ENCODE results near the gene ZNF785.
"Not testable (repeated sequence)": the region's sequence is repeated elsewhere in the genome, so short reads cannot be mapped to it uniquely, and the experiment has no call there.

The ZNF785 gene

GRCh38 chr16:30585400-30586191, at the start of gene ZNF785:
TSS of gene ZNF785 (minus strand) at chr16:30585697. CDS start at chr16:30585611, 86 bp downstream.
- peak; percentile 88 to 99 for DNase-seq

GRCh38 chr16:30633526-30633925, 48.0 kb upstream of the ZNF785 start:
- DNase-seq: no peak

GRCh38 chr16:30632454-30632853, 47.0 kb upstream of the ZNF785 start:
- DNase-seq: not testable (repeated sequence)

GRCh38 chr16:30628628-30629540, 43.4 kb upstream of the ZNF785 start:
- DNase-seq: peak in 1 of 2 experiments; percentile 46

DNA sequence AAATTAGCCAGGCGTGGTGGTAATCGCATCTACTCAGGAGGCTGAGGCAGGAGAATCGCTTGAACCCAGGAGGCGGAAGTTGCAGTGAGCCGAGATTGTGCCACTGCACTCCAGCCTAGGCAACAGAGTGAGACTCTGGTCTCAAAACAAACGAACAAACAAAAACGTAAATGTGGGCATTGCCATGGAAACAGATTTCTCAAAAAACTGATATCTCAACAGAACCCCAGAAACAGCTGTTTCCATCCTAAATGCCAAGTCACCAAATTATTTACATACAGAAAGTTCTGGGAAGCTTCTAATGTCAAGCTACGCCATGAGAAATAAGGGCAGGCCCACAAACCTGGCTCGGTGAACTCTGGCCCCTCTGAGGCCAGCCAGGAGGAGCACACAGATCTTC, 40.7 kb upstream of the ZNF785 start:
- no peak for DNase-seq

GRCh38 chr16:30623536-30624283, 38.2 kb upstream of the ZNF785 start:
- no peak for DNase-seq

- no peak for DNase-seq
These were observed 37.0 kb upstream of the ZNF785 start for GRCh38 chr16:30622455-30623032.

- no peak for DNase-seq
These were observed 36.3 kb upstream of the ZNF785 start for GRCh38 chr16:30621765-30622164.

DNA sequence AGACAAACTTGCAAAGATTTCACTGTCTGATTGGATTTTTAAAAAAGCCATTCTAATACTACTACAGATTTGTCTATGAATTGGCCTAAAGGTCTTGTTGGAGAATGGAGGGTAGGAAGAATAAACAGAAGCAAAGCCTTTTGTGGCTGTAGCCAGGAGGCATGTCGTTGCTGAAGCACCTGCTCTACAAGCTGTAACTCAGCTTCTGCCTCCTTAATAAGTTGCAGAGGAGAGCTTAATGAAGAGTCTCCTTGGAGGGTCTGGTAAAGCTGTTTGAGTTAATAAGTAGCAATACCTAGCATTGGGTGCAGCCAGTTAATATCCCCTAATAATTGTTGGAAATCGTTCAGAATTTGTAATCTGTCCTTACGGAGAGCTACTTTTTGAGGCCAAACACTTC, 34.7 kb upstream of the ZNF785 start:
- no peak for DNase-seq

DNA sequence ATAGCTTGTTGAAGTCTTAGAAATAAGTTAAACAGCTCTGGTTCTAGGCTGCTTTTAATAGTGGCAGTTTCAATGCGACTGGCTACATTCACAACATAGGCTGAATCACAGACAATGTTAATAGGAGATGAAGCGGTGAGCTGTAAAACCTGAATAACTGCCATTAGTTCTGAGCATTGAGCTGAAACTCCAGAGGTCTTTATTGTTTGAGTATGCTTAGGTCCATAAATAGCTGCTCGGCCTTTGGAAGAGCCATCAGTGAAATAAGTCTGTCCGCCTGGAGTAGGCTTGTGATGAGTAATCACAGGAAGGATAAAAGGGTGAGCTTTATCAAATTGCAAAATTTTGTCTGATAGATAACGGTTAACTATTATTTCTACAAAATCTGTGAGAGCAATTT, 34.1 kb upstream of the ZNF785 start:
- DNase-seq: no peak

DNA sequence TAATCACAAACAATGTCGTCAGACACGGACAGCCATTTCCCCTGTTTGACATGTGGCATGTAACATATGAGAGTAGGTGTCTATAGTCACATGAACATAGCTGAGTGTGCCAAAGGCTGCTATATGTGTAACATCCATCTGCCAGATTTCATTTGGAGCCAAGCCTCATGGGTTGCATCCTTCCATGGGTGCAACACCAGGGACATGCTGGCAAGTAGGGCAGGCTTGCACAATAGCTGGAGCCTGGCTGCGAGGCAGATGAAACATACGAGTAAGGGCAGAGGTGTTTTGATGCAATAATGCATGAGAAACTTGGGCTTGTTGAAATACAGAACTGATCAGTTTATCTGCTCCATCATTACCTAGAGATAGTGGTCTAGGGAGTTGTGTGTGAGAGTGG, 33.7 kb upstream of the ZNF785 start:
- DNase-seq: no peak

GRCh38 chr16:30615358-30616091, 30.0 kb upstream of the ZNF785 start:
- DNase-seq: no peak

GRCh38 chr16:30609926-30610839, 24.7 kb upstream of the ZNF785 start, which contains the start of gene ZNF689:
TSS of gene ZNF689 (minus strand) at chr16:30610389. CDS start at chr16:30610041, 348 bp downstream.
- DNase-seq: peak; percentile 66 to 87

DNA sequence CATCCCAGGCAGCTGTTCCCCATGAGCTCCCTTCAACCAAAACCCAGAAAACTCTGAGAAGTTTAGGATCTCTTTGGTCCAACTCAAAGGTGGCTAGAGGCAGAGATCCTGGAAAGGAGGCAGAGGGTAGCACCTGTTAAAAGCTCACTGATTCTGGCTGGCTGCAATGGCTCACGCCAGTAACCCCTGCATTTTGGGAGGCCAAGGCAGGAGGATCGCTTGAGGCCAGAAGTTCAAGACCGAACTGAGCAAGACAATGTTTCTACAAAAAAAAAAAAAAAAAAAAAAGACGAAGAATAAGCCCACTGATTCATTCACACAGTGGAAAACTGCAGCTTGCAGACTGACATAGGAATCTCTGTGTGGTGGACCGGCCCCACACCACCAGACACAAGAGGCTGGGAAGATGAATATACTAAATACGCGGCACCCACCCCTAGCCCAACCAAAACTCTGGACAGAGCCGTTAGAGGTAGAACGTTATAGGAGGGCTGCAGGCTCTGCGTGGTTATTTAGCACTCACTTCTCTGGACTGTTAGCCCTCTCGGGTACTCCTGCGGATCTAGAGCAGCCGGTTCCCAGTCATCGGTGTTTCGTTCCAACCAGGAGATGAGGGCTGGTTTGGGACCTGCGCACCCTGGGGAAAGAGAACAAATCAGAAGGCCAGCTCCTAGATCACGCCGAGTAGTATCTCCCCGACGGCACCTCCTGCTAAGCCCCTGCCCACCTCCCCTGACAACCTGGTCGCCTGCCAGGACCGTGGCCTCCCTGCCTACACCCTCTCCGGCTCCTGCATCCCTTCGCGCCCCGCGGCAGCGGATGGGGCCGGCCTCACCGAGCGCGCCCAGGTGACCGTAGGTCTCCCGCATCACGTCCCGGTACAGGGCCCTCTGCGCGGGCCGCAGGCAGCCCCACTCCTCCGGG, 23.8 kb upstream of the ZNF785 start:
- no peak for DNase-seq

- no peak for DNase-seq
These were observed 20.5 kb upstream of the ZNF785 start for GRCh38 chr16:30606004-30606403.

DNA sequence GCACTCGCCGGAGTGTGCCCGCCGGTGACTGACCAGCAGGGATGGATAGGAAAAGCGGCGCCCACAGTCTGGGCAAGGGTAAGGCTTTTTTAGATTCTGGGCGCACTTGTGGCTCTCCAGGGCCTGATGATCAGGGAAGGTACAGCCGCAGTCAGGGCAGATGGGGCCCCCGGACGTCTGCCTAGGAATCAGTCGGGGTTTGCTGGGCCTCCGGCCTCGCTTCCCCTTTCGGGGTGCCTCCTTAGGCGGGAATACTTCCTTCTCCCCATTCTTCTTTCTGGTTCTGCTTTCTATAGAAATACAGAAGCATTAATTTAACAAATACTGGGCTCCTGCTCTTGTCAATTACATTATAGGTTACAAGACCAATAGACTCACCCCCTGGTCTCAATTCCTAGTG, 19.7 kb upstream of the ZNF785 start:
- no peak for DNase-seq

DNA sequence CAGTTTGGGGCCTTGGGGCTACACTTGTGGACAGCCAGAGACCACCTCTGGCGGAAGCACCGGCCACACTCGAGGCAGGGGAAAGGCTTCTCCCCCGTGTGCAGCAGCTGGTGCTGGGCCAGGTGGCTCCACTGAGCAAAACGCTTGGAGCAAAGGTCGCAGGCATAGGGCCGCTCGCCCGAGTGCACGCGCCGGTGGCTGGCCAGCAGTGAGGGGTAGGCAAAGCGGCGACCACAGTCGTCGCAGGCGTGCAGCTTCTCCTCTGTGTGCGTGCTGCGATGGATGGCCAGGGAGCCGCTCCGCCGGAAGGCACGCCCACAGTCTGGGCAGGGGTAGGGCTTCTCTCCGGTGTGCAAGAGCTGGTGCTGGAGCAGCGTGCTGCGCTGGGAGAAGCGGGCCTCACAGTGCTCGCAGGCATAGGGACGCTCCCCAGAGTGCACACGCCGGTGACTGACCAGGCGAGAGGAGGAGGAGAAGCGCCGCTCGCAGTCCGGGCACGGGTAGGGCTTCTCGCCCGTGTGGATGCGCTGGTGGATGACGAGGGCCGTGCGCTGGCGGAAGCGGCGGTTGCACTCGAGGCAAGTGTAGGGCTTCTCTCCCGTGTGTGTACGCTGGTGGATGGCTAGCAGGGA, 18.9 kb upstream of the ZNF785 start:
- no peak for DNase-seq

DNA sequence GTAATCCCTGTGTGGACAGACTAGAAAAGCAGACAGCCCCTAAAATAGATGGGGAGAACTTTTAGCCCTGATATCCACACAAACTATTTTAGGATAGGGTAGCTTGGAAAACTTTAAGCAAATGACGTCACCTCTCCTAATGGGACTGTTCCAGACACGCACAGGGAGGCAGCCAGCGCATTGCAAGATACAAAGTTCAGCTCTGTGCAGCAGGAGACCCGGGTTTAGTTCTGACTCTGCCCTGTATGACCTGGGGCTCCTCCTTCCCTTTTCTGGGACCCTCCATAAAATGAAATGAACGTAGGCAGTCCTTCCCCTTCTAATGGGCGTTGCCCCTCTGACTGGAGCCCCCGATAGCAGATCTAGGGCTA, 18.4 kb upstream of the ZNF785 start:
- no peak for DNase-seq

GRCh38 chr16:30602616-30603277, 17.2 kb upstream of the ZNF785 start:
- DNase-seq: no peak
